ENCODE measurements around the gene DST.

DNA sequence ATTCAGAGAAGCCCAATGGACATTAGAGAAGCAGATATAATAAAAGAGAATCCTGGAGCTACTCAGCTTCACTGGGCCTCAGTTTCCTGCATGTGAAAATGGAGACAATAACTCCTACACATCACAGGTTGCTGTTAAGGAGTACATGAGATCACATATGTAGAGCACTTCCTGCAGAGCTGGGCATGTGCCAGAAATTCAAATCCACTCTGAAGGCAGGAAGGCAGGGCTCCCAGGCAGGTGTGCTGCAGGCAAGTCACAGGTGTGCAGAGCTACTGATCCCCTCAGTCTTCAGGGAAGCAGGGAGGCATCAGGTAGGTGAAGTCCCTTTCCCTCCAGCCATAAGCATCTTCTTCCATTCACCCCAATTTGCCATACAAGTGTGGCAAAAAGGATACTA, 48.0 kb downstream of the DST start:
- TF ChIP-seq POLR2A (IDR thresholded peaks at IDR 0.05) (no peak), POLR2AphosphoS5 (IDR thresholded peaks at IDR 0.05) (no peak), EP300 (IDR thresholded peaks at IDR 0.05) (no peak)
- TF ChIP-seq, protein P1, sequence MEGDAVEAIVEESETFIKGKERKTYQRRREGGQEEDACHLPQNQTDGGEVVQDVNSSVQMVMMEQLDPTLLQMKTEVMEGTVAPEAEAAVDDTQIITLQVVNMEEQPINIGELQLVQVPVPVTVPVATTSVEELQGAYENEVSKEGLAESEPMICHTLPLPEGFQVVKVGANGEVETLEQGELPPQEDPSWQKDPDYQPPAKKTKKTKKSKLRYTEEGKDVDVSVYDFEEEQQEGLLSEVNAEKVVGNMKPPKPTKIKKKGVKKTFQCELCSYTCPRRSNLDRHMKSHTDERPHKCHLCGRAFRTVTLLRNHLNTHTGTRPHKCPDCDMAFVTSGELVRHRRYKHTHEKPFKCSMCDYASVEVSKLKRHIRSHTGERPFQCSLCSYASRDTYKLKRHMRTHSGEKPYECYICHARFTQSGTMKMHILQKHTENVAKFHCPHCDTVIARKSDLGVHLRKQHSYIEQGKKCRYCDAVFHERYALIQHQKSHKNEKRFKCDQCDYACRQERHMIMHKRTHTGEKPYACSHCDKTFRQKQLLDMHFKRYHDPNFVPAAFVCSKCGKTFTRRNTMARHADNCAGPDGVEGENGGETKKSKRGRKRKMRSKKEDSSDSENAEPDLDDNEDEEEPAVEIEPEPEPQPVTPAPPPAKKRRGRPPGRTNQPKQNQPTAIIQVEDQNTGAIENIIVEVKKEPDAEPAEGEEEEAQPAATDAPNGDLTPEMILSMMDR (IDR thresholded peaks at IDR 0.05), result no peak
